ENCODE measurements around the gene PIP4K2B. TPM values are rescaled to one million over a fixed set of nuclear protein-coding genes. Genes with fewer than 3 reads are reported as not detected.
A peak's percentile ranks its signal among the peaks of the same experiment; 100 is the strongest.

Gene PIP4K2B
- polyA plus RNA-seq, 1 donor: 65.2 TPM

GRCh38 chr17:38746004-38746848 lies 53.1 kb downstream of the PIP4K2B start:
- no peak for DNase-seq (ENCODE audit: low read depth)

GRCh38 chr17:38745545-38745944 lies 53.8 kb downstream of the PIP4K2B start:
- no peak for DNase-seq (ENCODE audit: low read depth)

- no peak for DNase-seq (ENCODE audit: low read depth)
These were observed 55.7 kb downstream of the PIP4K2B start for GRCh38 chr17:38743556-38744171.

GRCh38 chr17:38742411-38743308 lies 56.7 kb downstream of the PIP4K2B start:
- peak; percentile 95 for DNase-seq (ENCODE audit: low read depth)

- no peak for DNase-seq (ENCODE audit: low read depth)
These were observed 57.4 kb downstream of the PIP4K2B start for GRCh38 chr17:38741921-38742410.

GRCh38 chr17:38741461-38741860 lies 57.9 kb downstream of the PIP4K2B start:
- DNase-seq (ENCODE audit: low read depth): no peak

- DNase-seq (ENCODE audit: low read depth): no peak
These were observed 58.5 kb downstream of the PIP4K2B start for GRCh38 chr17:38740806-38741205.

GRCh38 chr17:38740044-38740443 lies 59.3 kb downstream of the PIP4K2B start:
- no peak for DNase-seq (ENCODE audit: low read depth)

- no peak for DNase-seq (ENCODE audit: low read depth)
These were observed 60.1 kb downstream of the PIP4K2B start for GRCh38 chr17:38739305-38739704.

- no peak for DNase-seq (ENCODE audit: low read depth)
These were observed 60.7 kb downstream of the PIP4K2B start for GRCh38 chr17:38738686-38739085.

GRCh38 chr17:38738007-38738662 lies 61.2 kb downstream of the PIP4K2B start:
- DNase-seq (ENCODE audit: low read depth): no peak

GRCh38 chr17:38735161-38735997 lies 64.0 kb downstream of the PIP4K2B start:
- no peak for DNase-seq (ENCODE audit: low read depth)

- no peak for DNase-seq (ENCODE audit: low read depth)
These were observed 65.1 kb downstream of the PIP4K2B start for GRCh38 chr17:38733982-38734973.

- no peak for DNase-seq (ENCODE audit: low read depth)
These were observed 65.9 kb downstream of the PIP4K2B start for GRCh38 chr17:38733282-38733981.

- DNase-seq (ENCODE audit: low read depth): no peak
These were observed 66.7 kb downstream of the PIP4K2B start for GRCh38 chr17:38732376-38733281.

- no peak for DNase-seq (ENCODE audit: low read depth)
These were observed 67.6 kb downstream of the PIP4K2B start for GRCh38 chr17:38731526-38732294.

Measured in forelimb muscle (tissue), 1 donor.